HepG2 (cell line): Measurements from ENCODE around the gene IRX5. TPM values are rescaled to one million over a fixed set of nuclear protein-coding genes. Genes with fewer than 3 reads are reported as not detected.

Source experiments
- ATAC-seq: fragments of 200-7000 bp; cut with Tn5 transposase; 3 replicates; pipeline ENCODE4 v1.9.1; 2020; ENCODE audit warnings: mild to moderate bottlenecking, moderate library complexity
- BruUV-seq: library from RNA; stranded (reverse); fragments of 400-500 nt; replicated peaks from 2 replicates; lab custom pipeline; 2021; lab: Mats Ljungman, UMichigan
- CTCF ChIA-PET: fragments of 300-600 bp; formaldehyde crosslinking; extraction: SDS; loops from one replicate; lab custom pipeline; 2021; ENCODE audit warnings: low total read pairs, inconsistent platforms, low intra/inter-chr PET ratio; lab: Yijun Ruan, JAX
- POLR2A ChIA-PET: fragments of 350-600 bp; sonication (Branson Sonifier 250); formaldehyde crosslinking; loops from one replicate; lab custom pipeline; 2020; ENCODE audit warnings: antibody characterized with exemption, inconsistent platforms; lab: Yijun Ruan, JAX
- DNase-seq: peaks from one replicate; pipeline ENCODE4 v3.0.0-alpha.2; 2015; ENCODE audit warnings: low spot score
- FAIRE-seq: peaks from 3 replicates; lab custom pipeline; 2011; peaks lifted over from hg19 to GRCh38; lab: Jason Lieb, UNC
- H2AFZ ChIP-seq: one replicate; pipeline ENCODE4 v1.6.1; 2011; ENCODE audit warnings: low read length, inconsistent platforms
- H3K27ac ChIP-seq: fragments of 300-600 bp; 3 replicates; pipeline ENCODE4 v1.8.0; 2011; ENCODE audit warnings: mixed run types, mild to moderate bottlenecking, mixed read lengths, low read length, inconsistent platforms; ENCODE audit not compliant: insufficient read depth; ENCODE audit errors: extremely low read length
- H3K27me3 ChIP-seq, 2 experiments: fragments of 200-600 bp in 1 of 2; 2 replicates in 1 of 2; 3 replicates in 1 of 2; pipeline versions ENCODE4 v1.6.0 to v1.8.0; 2011; ENCODE audit warnings: low read length in 2 of 2, mild to moderate bottlenecking in 2 of 2, moderate library complexity in 2 of 2, inconsistent platforms in 1 of 2; ENCODE audit not compliant: insufficient read depth in 2 of 2, control insufficient read depth in 1 of 2
- H3K36me3 ChIP-seq, 2 experiments: fragments of 200-600 bp in 1 of 2; replicated peaks in 1 of 2; 2 replicates in 1 of 2; 3 replicates in 1 of 2; pipeline versions ENCODE4 v1.5.1 to v1.8.0; 2011; ENCODE audit warnings: low read length in 2 of 2, inconsistent platforms in 1 of 2; ENCODE audit not compliant: insufficient read depth in 2 of 2, control insufficient read depth in 1 of 2
- H3K4me1 ChIP-seq: 2 replicates; pipeline ENCODE4 v1.5.1; 2012; ENCODE audit warnings: low read length, inconsistent platforms; ENCODE audit not compliant: insufficient read depth
- H3K4me2 ChIP-seq: 2 replicates; pipeline ENCODE4 v1.6.0; 2011; ENCODE audit warnings: low read depth, low read length, inconsistent platforms
- H3K4me3 ChIP-seq, 3 experiments: fragments of 200-600 bp in 1 of 3; sonication (generic), shearing (Covaris generic) in 1 of 3; replicated peaks in 1 of 3; 2 replicates each; pipeline ENCODE4 v1.5.1; 2011 to 2016; ENCODE audit warnings: low read length in 3 of 3, inconsistent platforms in 2 of 3, low read depth in 2 of 3, mild to moderate bottlenecking in 2 of 3, control low read depth in 1 of 3, mixed read lengths in 1 of 3; ENCODE audit not compliant: insufficient read depth in 1 of 3
- H3K79me2 ChIP-seq: one replicate; pipeline ENCODE4 v1.6.1; 2011; ENCODE audit warnings: low read length, inconsistent platforms; ENCODE audit not compliant: insufficient read depth
- H3K9ac ChIP-seq: 2 replicates; pipeline ENCODE4 v1.6.0; 2011; ENCODE audit warnings: mild to moderate bottlenecking, low read depth, low read length, inconsistent platforms; ENCODE audit not compliant: insufficient read depth
- H3K9me3 ChIP-seq: 2 replicates; pipeline ENCODE4 v1.5.1; 2012; ENCODE audit warnings: mild to moderate bottlenecking, low read length
- H4K20me1 ChIP-seq: 2 replicates; pipeline ENCODE4 v1.6.0; 2011; ENCODE audit warnings: inconsistent platforms, mild to moderate bottlenecking, low read length, moderate library complexity; ENCODE audit not compliant: insufficient read depth
- CBX1 ChIP-seq: IDR thresholded peaks from one replicate; pipeline ENCODE4 v1.6.1; 2016; ENCODE audit warnings: antibody characterized with exemption, low read depth
- IRF9 ChIP-seq: sonication (generic); formaldehyde crosslinking; IDR thresholded peaks from 2 replicates; pipeline ENCODE4 v1.8.0; 2022; ENCODE audit warnings: missing genetic modification reagents, mild to moderate bottlenecking, borderline replicate concordance
- NBN ChIP-seq: fragments of 450-650 bp; conservative IDR thresholded peaks from 2 replicates; pipeline ENCODE4 v1.6.1; 2017
- PBX2 ChIP-seq: IDR thresholded peaks from 2 replicates; pipeline ENCODE4 v1.6.1; 2016; ENCODE audit warnings: control low read depth
- PRDM15 ChIP-seq: sonication (generic); formaldehyde crosslinking; IDR thresholded peaks from 2 replicates; pipeline ENCODE4 v1.4.0; 2020; ENCODE audit warnings: missing genetic modification reagents
- PRMT3 ChIP-seq: sonication (generic); formaldehyde crosslinking; IDR thresholded peaks from 2 replicates; pipeline ENCODE4 v1.8.1; 2022; ENCODE audit warnings: low read depth, mild to moderate bottlenecking, moderate library complexity, missing genetic modification reagents, borderline replicate concordance
- SAFB2 ChIP-seq: sonication (generic); formaldehyde crosslinking; IDR thresholded peaks from 2 replicates; pipeline ENCODE4 v1.5.1; 2020; ENCODE audit warnings: missing genetic modification reagents, low read depth, mild to moderate bottlenecking, borderline replicate concordance
- SMAD1 ChIP-seq: sonication (generic); formaldehyde crosslinking; IDR thresholded peaks from 2 replicates; pipeline ENCODE4 v1.4.0; 2020; ENCODE audit warnings: missing genetic modification reagents, low read depth, mild to moderate bottlenecking, borderline replicate concordance
- TBX3 ChIP-seq: fragments of 450-650 bp; IDR thresholded peaks from 2 replicates; pipeline ENCODE4 v1.6.1; 2017; ENCODE audit warnings: antibody characterized with exemption, mild to moderate bottlenecking, inconsistent platforms, borderline replicate concordance
- TEAD3 ChIP-seq: optimal IDR thresholded peaks from 2 replicates; pipeline ENCODE3; 2016; ENCODE audit warnings: borderline replicate concordance
- ZNF138 ChIP-seq: sonication (generic); formaldehyde crosslinking; IDR thresholded peaks from 2 replicates; pipeline ENCODE4 v1.5.0; 2020; ENCODE audit warnings: mild to moderate bottlenecking, low read depth, missing genetic modification reagents
- ZNF33A ChIP-seq: sonication (generic); formaldehyde crosslinking; IDR thresholded peaks from 2 replicates; pipeline ENCODE4 v1.5.1; 2020; ENCODE audit warnings: missing genetic modification reagents, mild to moderate bottlenecking, moderate library complexity, borderline replicate concordance
- ZNF496 ChIP-seq: sonication (generic); formaldehyde crosslinking; IDR thresholded peaks from 2 replicates; pipeline ENCODE4 v1.8.1; 2023; ENCODE audit warnings: mild to moderate bottlenecking, moderate library complexity, missing genetic modification reagents; ENCODE audit not compliant: insufficient replicate concordance
- ZNF530 ChIP-seq: sonication (generic); formaldehyde crosslinking; IDR thresholded peaks from 2 replicates; pipeline ENCODE4 v1.5.0; 2020; ENCODE audit warnings: low read depth, mild to moderate bottlenecking, missing genetic modification reagents
- ZNF687 ChIP-seq: sonication (generic); formaldehyde crosslinking; IDR thresholded peaks from 2 replicates; pipeline ENCODE4 v1.5.1; 2020; ENCODE audit warnings: mild to moderate bottlenecking, missing genetic modification reagents, moderate library complexity
- WGBS: methylation state at CpG from one replicate; pipeline ENCODE4 v1.1.6; 2017; ENCODE audit warnings: low lambda C conversion rate; 5-methylcytosine and 5-hydroxymethylcytosine counted together
- in situ Hi-C: cut with HindIII; loops from 2 replicates; pipeline ENCODE4 v1.10.0; 2017; ENCODE audit warnings: low pct_unique_long_range_greater_than_20kb; ENCODE audit not compliant: extremely low pct_ligation_motif_present
- intact Hi-C: fragments of 100-400 bp; cut with micrococcal nuclease; formaldehyde crosslinking; loops from one replicate; pipeline ENCODE4 v1.10.0; 2022; ENCODE audit not compliant: unreplicated experiment
- polyA plus RNA-seq, 8 experiments: library from polyadenylated mRNA; depleted of rRNA in 3 of 8; stranded (reverse) in 7 of 8; unstranded in 1 of 8; fragments of >200 nt; fragmentation: Illumina TruSeq in 4 of 8; extraction: Trizol in 4 of 8; gene quantifications; 2 replicates each; pipeline versions ENCODE4 v1.2.1 to v1.2.3, GENCODE V29; 2011 to 2016; ENCODE audit warnings: low read depth in 4 of 8, missing spikeins in 1 of 8, mixed read lengths in 1 of 8; ENCODE audit not compliant: insufficient read depth in 1 of 8
- total RNA-seq, 5 experiments: library from RNA; depleted of rRNA; stranded (reverse); fragments of >200 nt; fragmentation: Illumina TruSeq; extraction: Trizol; gene quantifications; 2 replicates each; pipeline ENCODE4 v1.2.3, GENCODE V29; 2016; ENCODE audit warnings: low read depth in 1 of 5

Gene IRX5
- total and polyA plus RNA-seq, 2 of the 13 experiments (the other 11 are each of a cell fraction or from before 2014, with no cell fraction given) = not detected

GRCh38 chr16:54892981-54893380 is 37.7 kb upstream of the IRX5 start:
- Histone ChIP-seq H3K4me1 (no peaks in the 10 kb centered on the region), H3K27me3 (peaks cover 1 to 3% of the 10 kb centered on the region in 2 experiments; a peak in 2 of 5 replicates), H3K9me3 (no peaks in the 10 kb centered on the region), H3K9ac (no peak overlapping the region), H3K4me2 (no peak overlapping the region), H3K79me2 (no peaks in the 10 kb centered on the region), H2AFZ (no peak overlapping the region), H3K36me3 (no peaks in the 10 kb centered on the region), H3K4me3 (no peak overlapping the region), H3K27ac (no peak overlapping the region), H4K20me1 (no peaks in the 10 kb centered on the region)
- WGBS = 60% methylated on average over 6 of the region's 6 CpGs
- in situ Hi-C loops (no loop called here), intact Hi-C loops (no loop called here)
- no peak for DNase-seq
- FAIRE-seq = no peak
- BruUV-seq = no TSS peak
- CTCF ChIA-PET = no interaction called here
- no peak for ATAC-seq
- POLR2A ChIA-PET = no interaction called here
- no peak for TF ChIP-seq NBN
- TF ChIP-seq ZNF530 = no peak
- TF ChIP-seq PBX2 (CRISPR knock-in tag) = no peak
- no peak for TF ChIP-seq ZNF496 (CRISPR knock-in tag)
- no peak for TF ChIP-seq SMAD1 (CRISPR knock-in tag)
- no peak for TF ChIP-seq PRDM15 (CRISPR knock-in tag)
- no peak for TF ChIP-seq CBX1
- TF ChIP-seq TEAD3 (CRISPR knock-in tag) = no peak
- TF ChIP-seq SAFB2 = no peak
- no peak for TF ChIP-seq ZNF138
- no peak for TF ChIP-seq ZNF687 (CRISPR knock-in tag)
- TF ChIP-seq IRF9 = no peak
- no peak for TF ChIP-seq PRMT3 (CRISPR knock-in tag)
- no peak for TF ChIP-seq TBX3
- no peak for TF ChIP-seq ZNF33A (CRISPR knock-in tag)
